Psoas muscle (tissue), 8 donors: ENCODE results near the gene SLC22A12. TPM values are rescaled to one million over a fixed set of nuclear protein-coding genes. Genes with fewer than 3 reads are reported as not detected.
A peak's percentile ranks its signal among the peaks of the same experiment; 100 is the strongest.

Experiments used
- ATAC-seq, 4 donors: fragments of 200-7000 bp; cut with Tn5 transposase; one replicate each; pipeline ENCODE4 v1.9.1; 2020; ENCODE audit warnings: moderate library complexity in 3 of 4, mild to moderate bottlenecking in 2 of 4
- DNase-seq, 2 donors: peaks; one replicate each; pipeline ENCODE4 v3.0.0-alpha.2; 2020
- H3K27ac ChIP-seq: fragments of 200-600 bp; one replicate; pipeline ENCODE4 v1.8.0; 2022
- H3K27me3 ChIP-seq, 3 donors: fragments of 200-600 bp in 1 of 3; one replicate each; pipeline versions ENCODE4 v1.6.1 to v1.8.0; 2013 to 2022; ENCODE audit warnings: low read length in 2 of 3, mild to moderate bottlenecking in 2 of 3, moderate library complexity in 1 of 3; ENCODE audit not compliant: insufficient read depth in 3 of 3
- H3K36me3 ChIP-seq, 2 donors: fragments of 200-600 bp in 1 of 2; one replicate each; pipeline versions ENCODE4 v1.6.1 to v1.8.0; 2013 to 2022; ENCODE audit warnings: low read depth in 1 of 2, mild to moderate bottlenecking in 1 of 2, moderate library complexity in 1 of 2; ENCODE audit not compliant: insufficient read depth in 1 of 2
- H3K4me1 ChIP-seq: fragments of 200-600 bp; one replicate; pipeline ENCODE4 v1.8.0; 2022
- H3K4me3 ChIP-seq: fragments of 200-600 bp; one replicate; pipeline ENCODE4 v1.8.0; 2022; ENCODE audit warnings: mild to moderate bottlenecking
- H3K9me3 ChIP-seq: fragments of 200-600 bp; one replicate; pipeline ENCODE4 v1.8.0; 2022
- CTCF ChIP-seq: fragments of 200-600 bp; IDR thresholded peaks from one replicate; pipeline ENCODE4 v1.8.0; 2022; ENCODE audit warnings: antibody characterized with exemption
- WGBS, 3 donors: extraction: QIAGEN DNeasy Blood & Tissue Kit; methylation state at CpG; one replicate each; pipeline versions ENCODE4 v1.1.6 to v1.1.7; 2013; 5-methylcytosine and 5-hydroxymethylcytosine counted together
- intact Hi-C, 2 donors: fragments of 100-400 bp; cut with DNase I; formaldehyde crosslinking; loops; one replicate each; pipeline versions ENCODE4 v1.11.0 to v1.14.2; 2022
- polyA plus RNA-seq, 3 donors: library from polyadenylated mRNA; stranded (reverse); fragments of 200-250 nt; gene quantifications; one replicate each; pipeline ENCODE4 v1.2.3, GENCODE V29; 2013
- total RNA-seq, 4 donors: library from RNA; stranded (reverse); fragmentation: NEBNext Ultra II Directional in 2 of 4; extraction: Animal tissue kit (Norgen Biotek cat#: 25700) in 2 of 4; gene quantifications; one replicate each; pipeline versions ENCODE4 v1.2.1 to v1.2.4, GENCODE V29; 2021 to 2023
- donor health status: healthy with polysubstance abuse.
- donor health status: DM: no; HTN: no; CAD: no; lungs with moderate emphysema.
- donor health status: Bipolar disorder and iron deficiency.
- donor health status: healthy.
- donor health status: DM: yes; HTN: yes; CAD: no.
- donor health status: DM: no; HTN: no; CAD: no.
- donor health status: DM: no; HTN: no; CAD: no.
- donor health status: DM: yes; HTN: yes; CAD: no.

SLC22A12 gene
- total and polyA plus RNA-seq, 7 donors: not detected

- Histone ChIP-seq H3K36me3 (no peaks in the 10 kb centered on the region), H3K4me1 (no peaks in the 10 kb centered on the region), H3K27ac (no peak overlapping the region), H3K4me3 (no peak overlapping the region), H3K27me3 (peaks cover 0 to 7% (median 0%) of the 10 kb centered on the region in 3 donors), H3K9me3 (peaks cover under 1% of the 10 kb centered on the region)
- no peak for TF ChIP-seq CTCF
- ATAC-seq (no peak), DNase-seq (peak in 1 of 2 donors; percentile 20)
- intact Hi-C loops: no loop called here
- WGBS, 3 donors: 88 to 95% (median 92%) methylated on average over 15 of the region's 15 CpGs
These were observed 8.1 kb upstream of the SLC22A12 start for GRCh38 chr11:64582885-64583284.

- ATAC-seq (peak; percentile 60 to 90 (median 74)), DNase-seq (peak in 1 of 2 donors; percentile 51)
- Histone ChIP-seq H3K4me3 (no peak overlapping the region), H3K27ac (no peak overlapping the region), H3K27me3 (peaks cover 0 to 7% (median 0%) of the 10 kb centered on the region in 3 donors), H3K36me3 (no peaks in the 10 kb centered on the region), H3K4me1 (no peaks in the 10 kb centered on the region), H3K9me3 (peaks cover 6% of the 10 kb centered on the region)
- WGBS, 3 donors: 78 to 82% (median 79%) methylated on average over 28 of the region's 28 CpGs
- intact Hi-C loops: no loop called here
- TF ChIP-seq CTCF: no peak
These were observed 7.4 kb upstream of the SLC22A12 start for GRCh38 chr11:64583296-64584262.

- intact Hi-C loops: no loop called here
- Histone ChIP-seq H3K4me3 (no peak overlapping the region), H3K27me3 (peaks cover 0 to 12% (median 4%) of the 10 kb centered on the region in 3 donors), H3K36me3 (no peaks in the 10 kb centered on the region), H3K4me1 (no peaks in the 10 kb centered on the region), H3K9me3 (peaks cover 17% of the 10 kb centered on the region), H3K27ac (no peak overlapping the region)
- no peak for TF ChIP-seq CTCF
- ATAC-seq: no peak
- DNase-seq: peak in 1 of 2 donors; percentile 3
- WGBS, 3 donors: 69 to 72% (median 72%) methylated on average over 8 of the region's 8 CpGs
These were observed 5.9 kb upstream of the SLC22A12 start for GRCh38 chr11:64585150-64585549.

GRCh38 chr11:64586366-64586765 lies 4.7 kb upstream of the SLC22A12 start:
- ATAC-seq (no peak), DNase-seq (no peak)
- peaks cover 0 to 12% (median 7%) of the 10 kb centered on the region in 3 donors for H3K27me3 ChIP-seq
- TF ChIP-seq CTCF: no peak
- no peaks in the 10 kb centered on the region for H3K36me3 ChIP-seq
- no peaks in the 10 kb centered on the region for H3K4me1 ChIP-seq
- intact Hi-C loops: no loop called here
- H3K4me3 ChIP-seq: no peak overlapping the region
- H3K27ac ChIP-seq: no peak overlapping the region
- H3K9me3 ChIP-seq: peaks cover 17% of the 10 kb centered on the region
